Endometrial microvascular endothelial cells (primary cell): ENCODE measurements around the gene HOXB4. TPM values are rescaled to one million over a fixed set of nuclear protein-coding genes. Genes with fewer than 3 reads are reported as not detected.

Experiments used
- in situ Hi-C: cut with HindIII; loops from 2 replicates; pipeline ENCODE4 v1.10.0; 2017; ENCODE audit warnings: low sequenced_read_pairs, low pct_unique_long_range_greater_than_20kb; ENCODE audit errors: inconsistent ontology term
- total RNA-seq: library from RNA; depleted of rRNA; stranded (reverse); fragments of >200 nt; gene quantifications from one replicate; pipeline ENCODE4 v1.2.3, GENCODE V29; 2015; ENCODE audit errors: inconsistent ontology term

HOXB4 gene
- total RNA-seq, 1 donor from 2014 or later = 1.9 TPM

DNA sequence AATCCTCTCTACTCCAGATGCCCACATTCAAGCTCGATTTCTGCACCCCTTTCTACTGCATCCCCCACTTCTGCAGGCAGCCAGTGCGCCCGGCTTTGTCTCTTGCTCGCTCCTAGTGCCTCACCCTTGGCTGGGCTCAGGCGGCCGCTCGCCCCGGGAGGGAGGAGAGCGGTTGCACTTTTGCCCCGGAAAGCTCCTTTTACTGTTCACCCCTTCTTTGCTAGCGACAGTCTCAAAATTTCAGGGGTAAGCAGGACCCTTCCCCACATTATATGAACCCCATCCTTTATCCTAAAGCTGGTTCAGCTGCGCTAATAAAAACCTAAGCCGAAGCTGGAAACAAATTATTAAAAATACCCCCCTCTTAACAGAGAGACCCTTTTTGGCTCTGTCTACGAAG lies 14.4 kb upstream of the HOXB4 start:
- in situ Hi-C loops = no loop called here

DNA sequence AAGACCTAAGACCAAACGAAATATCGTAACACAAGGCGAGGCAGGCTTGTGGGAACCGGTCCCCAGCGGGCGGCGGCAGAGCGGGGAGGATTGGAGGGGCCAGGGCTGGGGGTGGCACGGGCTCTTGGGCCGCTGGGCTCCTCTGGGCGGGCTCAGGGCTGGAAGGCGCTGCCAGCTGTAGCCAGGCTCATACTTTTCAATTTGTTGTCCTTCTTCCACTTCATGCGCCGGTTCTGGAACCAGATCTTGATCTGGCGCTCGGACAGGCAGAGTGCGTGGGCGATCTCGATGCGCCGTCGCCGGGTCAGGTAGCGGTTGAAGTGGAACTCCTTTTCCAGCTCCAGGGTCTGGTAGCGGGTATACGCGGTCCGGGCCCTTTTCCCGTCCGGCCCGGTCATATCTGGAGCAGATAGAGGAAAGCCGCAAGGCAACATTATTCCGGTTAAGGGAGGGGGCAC lies 13.9 kb upstream of the HOXB4 start:
- in situ Hi-C loops = no loop called here

DNA sequence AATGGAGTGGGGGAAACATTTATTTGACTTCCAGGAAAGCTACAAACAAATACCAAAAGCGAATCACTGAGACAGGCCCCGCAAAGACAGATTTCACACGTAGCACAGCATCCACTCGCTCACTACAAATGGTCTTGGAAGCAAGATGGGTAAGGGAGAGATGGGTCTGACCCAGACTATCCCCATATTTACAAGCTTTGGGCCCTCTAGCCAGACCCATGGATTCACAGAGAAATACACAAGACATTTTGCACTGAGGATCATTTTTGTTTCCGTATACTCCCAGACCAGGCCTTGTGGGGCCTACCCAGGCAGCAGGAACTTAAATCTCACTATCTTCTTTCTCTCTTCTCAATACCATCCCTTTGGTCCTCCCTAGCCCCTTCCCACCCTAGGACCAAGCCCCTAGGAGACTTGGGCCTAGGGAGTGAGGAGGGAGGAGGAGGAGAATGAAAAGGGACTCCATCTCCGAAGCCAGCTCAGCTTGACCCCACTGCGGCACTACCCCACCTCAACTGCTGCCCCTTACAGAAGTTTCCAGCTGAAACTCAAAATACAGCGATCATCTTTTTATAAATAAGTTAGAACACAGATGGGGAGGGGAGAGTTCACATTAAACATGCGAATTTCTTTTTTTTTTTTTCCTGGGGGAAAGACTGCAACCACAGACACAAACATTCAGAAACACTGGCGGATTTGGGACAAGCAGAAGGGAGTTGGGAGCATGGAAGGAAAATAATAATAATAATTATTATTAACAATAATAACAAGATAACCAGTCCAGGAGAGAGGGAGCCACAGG lies 13.3 kb upstream of the HOXB4 start:
- in situ Hi-C loops = no loop called here

DNA sequence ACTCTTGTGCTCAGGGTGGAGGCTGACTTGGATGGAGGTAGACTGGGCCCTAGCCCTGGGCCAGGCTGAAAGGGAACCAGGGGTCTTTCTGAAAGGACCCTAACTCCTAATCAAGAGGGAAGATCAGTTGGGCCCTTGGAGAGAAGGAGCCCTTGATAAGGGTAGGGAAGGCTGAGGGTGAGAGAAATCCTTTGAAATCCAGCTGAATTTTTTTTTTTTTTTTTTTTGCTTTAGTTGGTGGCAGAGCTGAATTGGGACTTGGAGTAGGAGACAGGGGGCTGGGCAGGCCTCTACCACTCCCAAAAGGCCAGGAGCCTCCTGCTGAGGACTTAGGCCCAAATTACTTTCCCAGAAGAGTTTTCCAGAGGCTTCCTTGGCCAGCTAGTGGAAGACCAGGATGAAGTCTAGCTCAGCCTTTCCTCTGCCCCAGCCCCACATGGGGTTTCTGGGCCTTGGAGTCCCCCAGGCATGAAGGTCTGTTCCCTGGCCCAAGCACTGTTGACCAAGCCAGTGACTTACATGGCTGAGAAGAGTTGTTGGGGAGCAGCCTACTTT lies 12.5 kb upstream of the HOXB4 start:
- in situ Hi-C loops = no loop called here

DNA sequence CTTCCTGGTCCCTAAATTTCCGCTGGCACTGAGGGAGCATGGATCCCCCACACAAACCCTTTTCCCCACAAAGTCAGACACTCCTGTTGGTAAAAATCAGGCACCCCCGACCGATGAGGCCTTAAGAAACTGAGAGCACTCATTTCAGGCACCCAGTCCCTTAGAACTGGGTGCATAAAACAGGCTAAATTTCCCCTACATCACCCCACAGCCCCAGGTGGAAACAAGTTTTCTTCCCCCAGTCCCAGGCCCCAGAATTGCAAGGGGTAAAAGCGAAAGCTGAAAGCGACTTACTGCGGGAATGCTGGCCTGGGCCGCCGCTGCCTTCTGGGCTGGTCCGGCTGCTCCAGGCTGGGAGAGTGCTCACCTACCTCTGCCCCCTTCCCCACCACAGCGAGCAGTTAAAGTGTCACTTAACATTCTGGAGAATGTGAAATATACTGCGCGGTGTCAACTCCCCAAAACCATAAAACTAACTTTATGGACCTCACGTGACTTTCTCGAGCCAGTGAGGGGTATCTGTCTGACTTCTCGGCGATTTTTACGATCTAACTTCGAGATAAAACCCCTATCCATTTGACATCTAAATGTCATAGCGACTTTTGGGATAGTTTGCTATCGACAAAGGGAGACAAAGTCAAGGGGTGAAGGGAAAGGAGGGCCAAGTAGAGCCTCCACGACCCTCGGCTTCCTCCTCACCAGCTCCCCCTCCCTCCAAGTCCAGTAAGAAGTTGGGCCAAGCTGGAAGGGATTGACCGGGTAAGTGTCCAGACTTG lies 11.9 kb upstream of the HOXB4 start, which contains the start of gene HOXB3:
TSS of gene HOXB3 (minus strand) at position 411 of the 776 bp plus-strand sequence. CDS start 37,767 bp downstream, outside the sequence.
- in situ Hi-C loops = no loop called here

DNA sequence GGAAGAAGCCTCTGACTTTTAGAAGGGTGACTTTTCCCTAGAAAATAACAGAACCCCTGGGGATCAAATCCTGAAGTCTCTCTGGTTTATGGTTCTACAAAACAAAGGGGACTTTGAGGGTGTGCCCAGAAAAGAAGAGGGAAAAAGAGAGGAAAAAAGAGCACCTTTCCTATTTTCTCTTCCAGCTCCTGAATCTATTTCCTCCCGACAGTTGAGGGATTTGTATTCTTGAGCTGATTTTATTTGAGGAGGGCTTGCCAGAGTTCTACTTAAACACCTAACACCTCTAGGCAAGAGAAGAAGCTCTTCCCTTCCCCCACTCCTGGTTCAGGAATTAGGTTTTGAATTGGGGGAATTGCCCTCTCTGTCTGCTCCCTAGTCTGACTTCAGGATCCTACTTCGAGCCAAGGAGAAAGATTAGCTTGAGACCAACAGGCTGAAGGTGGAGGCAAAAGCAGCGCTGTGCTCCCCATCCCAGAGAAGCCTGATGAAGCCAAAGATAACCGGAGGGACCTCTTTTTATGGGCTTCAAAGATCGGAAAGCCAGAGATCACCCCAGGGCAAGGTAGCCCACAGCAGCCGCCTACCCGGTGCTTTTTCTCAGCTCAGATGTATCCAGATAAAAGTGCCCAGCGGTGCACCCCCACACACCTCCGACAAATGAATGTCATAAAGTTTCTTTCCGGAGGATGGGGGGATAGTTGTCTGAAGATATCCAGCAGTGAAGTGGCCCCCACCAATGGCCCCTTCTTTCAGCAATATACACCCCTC lies 11.1 kb upstream of the HOXB4 start:
- in situ Hi-C loops = no loop called here

DNA sequence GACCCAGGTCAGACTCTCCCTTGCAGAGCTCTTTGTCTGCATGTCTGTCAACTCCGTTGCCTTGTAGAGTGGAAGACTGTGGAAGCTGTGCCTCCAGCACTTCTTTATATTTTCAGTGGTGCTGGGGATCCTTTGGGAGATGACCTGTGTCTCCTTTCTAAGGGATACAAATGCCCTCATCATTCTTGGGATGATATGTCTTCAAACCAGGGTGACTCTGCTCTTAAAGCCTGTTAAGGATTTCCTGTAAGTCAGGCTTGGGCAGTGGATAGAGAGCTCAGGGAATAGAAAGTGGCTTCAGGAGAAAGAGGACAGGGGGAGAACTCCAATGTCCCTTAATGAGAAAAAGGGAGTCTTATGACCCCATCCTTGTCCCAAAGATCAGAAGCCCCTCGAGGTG lies 10.4 kb upstream of the HOXB4 start:
- in situ Hi-C loops = no loop called here

DNA sequence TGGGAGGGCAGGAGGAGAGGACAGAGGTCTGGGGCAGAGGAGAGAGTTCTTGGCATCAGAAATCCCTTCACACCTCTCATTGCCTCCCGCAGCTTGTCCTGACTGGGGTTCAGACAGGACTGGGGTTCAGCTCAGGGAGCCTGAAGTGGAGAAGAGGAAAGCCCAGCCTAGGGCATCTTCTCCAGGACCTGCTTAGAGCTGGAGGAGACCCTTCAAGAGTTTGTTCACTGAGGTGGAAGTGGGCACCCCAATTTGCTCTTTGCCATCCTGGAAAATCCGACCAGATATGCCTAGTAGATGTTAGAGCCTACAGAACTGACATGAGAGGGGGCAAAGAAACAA lies 9.9 kb upstream of the HOXB4 start:
- in situ Hi-C loops = no loop called here

DNA sequence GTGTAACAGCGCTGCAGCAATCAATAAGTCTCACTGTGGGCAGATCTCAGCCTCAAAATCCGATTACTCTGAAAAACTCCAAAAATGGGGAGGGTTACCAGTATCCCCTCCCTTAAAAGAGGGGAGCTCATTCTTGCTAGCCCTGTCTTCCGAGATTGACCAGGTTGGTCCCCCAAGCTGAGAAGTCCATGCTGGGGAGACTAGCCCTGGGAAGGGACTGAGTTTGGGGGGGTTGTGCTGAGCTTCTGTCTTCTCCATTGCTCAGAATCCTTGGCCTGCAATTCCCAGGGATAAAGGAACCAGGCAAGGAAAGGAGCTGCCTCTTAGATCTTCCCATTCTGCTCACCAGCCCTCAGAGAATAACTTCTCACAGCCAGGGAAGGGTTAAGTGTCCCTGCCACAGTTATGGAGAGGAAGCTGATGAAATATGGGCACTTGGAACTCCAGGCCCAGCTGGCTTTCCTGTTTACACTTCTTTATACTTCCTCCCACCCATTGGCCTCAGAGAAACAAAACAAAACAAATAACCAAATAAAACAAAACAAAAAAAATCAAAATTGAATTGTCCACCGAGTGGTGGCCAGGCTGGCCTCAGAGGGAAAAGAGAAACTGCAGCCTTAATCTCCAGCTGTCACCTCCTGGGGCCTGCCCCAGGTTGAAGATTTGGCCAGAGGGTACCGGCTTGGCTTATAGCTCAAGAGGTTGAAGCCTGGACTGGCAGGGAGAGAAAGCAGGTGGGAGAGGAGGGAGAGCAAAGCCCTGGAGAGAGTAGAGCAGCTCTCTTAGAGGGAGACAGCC lies 9.3 kb upstream of the HOXB4 start:
- in situ Hi-C loops = no loop called here

DNA sequence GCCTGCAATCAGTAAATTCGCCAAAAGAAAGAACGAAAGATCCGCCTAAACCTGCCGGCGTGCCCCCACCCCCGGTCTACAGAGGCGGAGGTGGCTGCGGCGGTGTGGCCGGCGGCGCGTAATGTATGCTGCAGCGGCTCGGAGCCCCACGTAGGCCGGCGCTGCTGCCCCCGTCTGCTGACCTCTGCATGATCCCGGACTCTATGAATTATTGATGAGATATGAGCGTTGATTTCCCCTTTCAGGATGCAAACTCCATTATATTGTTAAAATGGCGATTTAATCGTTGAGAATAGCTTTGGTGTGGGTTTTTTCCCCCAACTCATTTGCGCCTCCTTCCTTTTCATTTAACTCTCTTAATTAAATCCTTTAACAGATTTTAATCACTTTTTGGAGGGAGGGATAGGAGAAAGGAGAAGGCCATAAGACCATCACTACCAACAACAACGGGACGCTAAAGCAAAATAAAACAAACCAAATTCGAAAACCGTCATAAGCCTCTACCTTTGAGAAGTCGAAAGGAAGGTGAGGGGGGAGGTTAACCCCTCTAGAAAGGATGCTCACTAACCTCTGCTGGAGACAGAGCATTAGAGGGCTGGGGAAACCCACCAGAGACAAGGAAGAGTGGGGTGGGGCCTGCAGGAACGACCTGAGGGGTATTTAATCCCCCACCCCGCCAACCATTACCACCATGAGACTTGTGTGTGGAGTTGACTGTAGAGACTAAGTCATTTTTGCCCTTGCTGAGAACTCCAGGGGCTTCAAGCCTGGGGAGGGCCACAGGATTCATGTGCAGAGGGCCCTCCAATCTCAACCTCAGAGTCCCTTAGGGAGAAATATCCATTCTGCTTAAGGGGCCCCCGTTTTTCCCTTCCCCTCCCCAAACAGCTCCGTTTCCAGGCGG lies 8.5 kb upstream of the HOXB4 start:
- in situ Hi-C loops = no loop called here

DNA sequence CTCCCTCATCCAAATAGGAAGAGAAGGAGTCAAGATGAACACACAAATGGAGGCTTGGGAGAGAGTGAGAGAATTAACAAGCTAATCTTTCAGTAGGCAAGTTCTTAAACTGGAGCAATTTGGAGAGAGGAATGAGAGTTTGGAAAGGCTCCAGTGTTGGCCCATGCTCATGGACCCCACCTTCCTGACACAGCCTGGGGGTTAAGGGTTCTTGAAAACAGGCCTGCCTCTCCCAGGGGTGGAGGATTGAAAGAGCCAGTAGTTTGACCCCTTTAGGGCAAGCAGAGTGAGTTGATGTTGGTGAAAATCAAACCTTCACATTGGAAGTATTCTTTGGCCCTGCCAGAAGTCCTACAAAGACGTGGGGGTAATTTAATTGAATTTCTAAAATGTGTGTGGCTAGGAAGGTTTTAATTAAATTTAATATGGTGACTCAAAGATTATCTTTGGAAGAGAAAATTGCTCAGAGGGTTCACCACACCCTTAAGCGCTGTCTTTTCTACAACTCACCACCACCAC lies 6.1 kb upstream of the HOXB4 start:
- in situ Hi-C loops = no loop called here

DNA sequence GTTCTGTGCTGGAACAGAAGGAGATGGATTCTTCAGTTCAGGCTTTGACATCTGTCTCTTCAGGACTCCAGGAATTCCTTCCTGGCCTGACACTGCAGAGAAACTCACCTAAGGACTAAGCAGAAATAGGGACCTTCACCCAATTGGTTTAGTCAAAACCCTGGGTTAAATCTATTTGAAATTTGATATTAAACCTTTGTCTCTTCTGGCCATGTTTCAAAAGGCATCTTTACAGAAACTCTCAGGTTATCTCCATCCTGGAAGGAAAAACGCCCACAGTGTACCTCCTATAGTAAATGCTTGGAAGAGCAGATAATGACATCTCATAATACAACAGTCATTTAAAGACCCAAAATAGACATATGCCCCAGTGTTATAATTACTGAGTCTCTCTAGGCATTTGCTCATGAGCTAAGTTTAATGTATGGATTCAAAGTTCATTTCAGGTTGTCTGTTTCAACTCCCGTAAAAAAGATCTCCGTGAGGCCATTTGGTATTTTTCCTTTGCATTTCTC lies 5.6 kb upstream of the HOXB4 start:
- in situ Hi-C loops = no loop called here

DNA sequence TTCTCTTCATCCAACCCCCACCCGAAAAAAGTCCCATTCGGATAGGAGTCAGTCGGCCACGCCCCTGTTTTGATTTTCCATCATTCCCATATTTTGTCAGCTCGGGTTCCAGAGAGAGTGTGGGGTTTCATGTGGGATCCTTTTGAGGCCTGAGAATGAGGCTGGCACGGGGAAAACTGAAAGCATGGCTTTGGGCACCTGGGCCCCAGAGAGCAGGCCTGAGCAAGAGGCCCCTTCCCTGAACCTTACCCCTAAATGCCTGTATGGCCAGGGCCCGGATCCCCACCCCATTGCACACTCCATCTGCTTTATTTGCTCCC lies 4.6 kb upstream of the HOXB4 start:
- in situ Hi-C loops = no loop called here

DNA sequence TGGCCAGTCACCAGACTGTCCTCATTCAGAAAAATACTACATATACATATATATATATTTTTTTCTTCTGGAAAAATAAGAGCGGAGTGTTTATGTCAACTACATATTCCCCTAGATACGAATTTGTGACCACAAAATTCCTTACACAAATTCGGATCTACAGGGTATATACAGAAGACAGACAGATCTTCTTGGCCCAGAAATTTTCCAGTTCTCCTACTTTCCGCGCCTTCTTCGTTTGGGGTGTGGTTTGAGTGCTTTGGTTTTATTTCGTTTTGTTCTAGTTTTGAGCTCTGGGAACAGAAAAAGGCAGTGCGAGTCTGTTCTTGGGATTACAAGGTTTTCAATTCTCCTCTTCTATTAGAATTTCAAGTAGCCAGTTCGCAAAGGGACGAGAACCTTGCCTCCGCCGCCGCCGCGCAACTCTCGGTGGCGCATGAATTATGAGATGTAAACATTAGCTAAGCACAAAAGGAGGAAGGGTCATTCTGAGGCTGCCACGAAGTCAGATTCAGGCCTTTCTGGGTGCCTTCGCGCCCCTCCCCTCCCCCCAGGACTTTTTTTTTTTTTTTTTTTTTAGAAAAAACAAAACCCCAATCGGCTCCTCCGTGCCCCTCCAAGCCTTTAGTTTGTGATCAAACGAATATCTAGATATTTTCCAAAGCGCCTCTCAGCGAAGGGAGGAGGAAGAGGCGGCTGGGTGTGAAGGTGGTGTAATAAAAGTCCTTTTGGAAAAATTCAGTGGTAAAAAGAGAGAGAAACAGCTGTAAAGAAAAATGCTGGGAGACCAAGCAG lies 1.8 kb upstream of the HOXB4 start:
- in situ Hi-C loops = no loop called here

DNA sequence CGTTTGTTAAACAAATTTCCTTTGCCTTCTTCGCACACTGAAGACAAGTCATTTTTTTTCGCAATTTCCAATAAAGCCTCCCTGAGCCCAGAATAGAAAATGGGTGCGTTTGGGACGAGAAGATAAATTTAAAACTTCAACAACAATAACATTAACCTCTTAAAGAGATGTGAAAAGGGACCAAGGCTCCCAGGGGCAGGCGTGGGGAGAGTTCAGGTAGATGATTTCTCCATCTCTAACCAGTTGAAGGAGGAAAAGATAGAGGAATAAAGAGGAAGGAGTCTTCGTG lies 1.3 kb upstream of the HOXB4 start:
- in situ Hi-C loops = no loop called here

DNA sequence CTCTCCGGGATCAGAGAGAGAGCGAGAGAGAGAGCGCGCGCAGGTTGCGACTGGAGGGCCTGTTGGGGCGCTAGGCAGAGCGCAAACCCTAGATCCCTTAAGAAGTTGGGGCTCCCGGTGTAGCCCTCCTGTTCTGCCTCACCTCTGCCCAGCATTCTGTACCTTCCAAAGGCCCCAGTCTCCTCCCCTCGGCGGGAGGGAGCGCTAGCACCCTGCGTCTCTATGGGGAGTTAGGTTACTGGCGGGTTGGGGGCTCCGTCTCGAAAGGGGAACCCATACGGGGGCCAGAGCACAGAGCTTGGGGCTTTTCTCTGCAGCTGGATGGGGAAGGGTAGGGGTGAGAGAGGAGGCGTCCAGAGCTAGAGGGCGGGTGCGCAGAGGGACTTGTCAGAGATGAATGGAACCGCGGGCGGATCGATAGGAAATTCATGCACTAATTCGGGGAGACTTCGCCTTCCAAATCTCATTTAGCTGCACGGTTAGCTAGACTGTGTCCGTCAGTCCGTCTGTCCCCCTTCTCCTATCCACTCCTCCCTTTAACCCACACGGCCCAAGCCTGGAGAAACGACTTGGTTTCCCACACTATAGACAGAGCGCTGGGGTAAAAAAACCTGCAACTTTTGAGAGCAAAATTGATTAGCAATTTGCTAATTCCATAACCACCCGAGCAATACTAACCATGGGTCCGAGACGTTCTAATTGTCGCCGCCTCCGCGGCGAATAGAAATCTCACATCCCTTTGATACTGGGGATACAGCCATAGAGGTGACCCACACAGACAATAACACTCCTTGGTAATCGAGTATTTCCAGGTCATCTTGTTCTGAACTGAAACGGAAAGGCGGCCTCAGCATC lies 693 bp upstream of the HOXB4 start:
- in situ Hi-C loops = no loop called here
